NCI-H510A (cell line): ENCODE measurements around the gene CDH24.

ENCODE experiments used
- DNase-seq: peaks from one replicate; lab custom pipeline; 2025; lab: John Stamatoyannopoulos, UW

Gene CDH24

GRCh38 chr14:23089498-23090253, 32.4 kb upstream of the CDH24 start:
- no peak for DNase-seq

- no peak for DNase-seq
Observed at GRCh38 chr14:23086565-23086964, 29.2 kb upstream of the CDH24 start.

GRCh38 chr14:23085458-23085857, 28.1 kb upstream of the CDH24 start:
- DNase-seq = no peak

GRCh38 chr14:23080474-23080873, 23.2 kb upstream of the CDH24 start:
- DNase-seq = no peak

GRCh38 chr14:23079716-23080115, 22.4 kb upstream of the CDH24 start:
- DNase-seq = no peak

- DNase-seq = no peak
Observed at GRCh38 chr14:23078692-23079116, 21.4 kb upstream of the CDH24 start.

GRCh38 chr14:23077962-23078361, 20.6 kb upstream of the CDH24 start:
- DNase-seq = no peak

- DNase-seq = no peak
Observed at GRCh38 chr14:23076785-23077408, 19.6 kb upstream of the CDH24 start.

GRCh38 chr14:23074906-23075305, 17.6 kb upstream of the CDH24 start:
- DNase-seq = no peak

- DNase-seq = no peak
Observed at GRCh38 chr14:23071921-23072539, 14.7 kb upstream of the CDH24 start.

- no peak for DNase-seq
Observed at GRCh38 chr14:23071244-23071920, 14.1 kb upstream of the CDH24 start.

- DNase-seq = no peak
Observed at GRCh38 chr14:23070262-23071129, 13.2 kb upstream of the CDH24 start.

GRCh38 chr14:23069413-23069806, 12.1 kb upstream of the CDH24 start:
- no peak for DNase-seq

- DNase-seq = no peak
Observed at GRCh38 chr14:23068789-23069412, 11.6 kb upstream of the CDH24 start.

- no peak for DNase-seq
Observed at GRCh38 chr14:23067847-23068788, 10.8 kb upstream of the CDH24 start.

GRCh38 chr14:23066855-23067744, 9.8 kb upstream of the CDH24 start:
- DNase-seq = no peak

- DNase-seq = no peak
Observed at GRCh38 chr14:23066368-23066767, 9.0 kb upstream of the CDH24 start.

- DNase-seq = no peak
Observed at GRCh38 chr14:23063601-23064000, 6.3 kb upstream of the CDH24 start.

- no peak for DNase-seq
Observed at GRCh38 chr14:23062002-23062401, 4.7 kb upstream of the CDH24 start.
